HL-60 (cell line): Measurements from ENCODE around the gene TBCE.
A peak's percentile ranks its signal among the peaks of the same experiment; 100 is the strongest.

ENCODE experiments used
- DNase-seq, 2 experiments: peaks; one replicate each; pipeline ENCODE4 v3.0.0-alpha.2; 2010 to 2020; ENCODE audit warnings: low read depth in 1 of 2, low spot score in 1 of 2
- H3K27ac ChIP-seq: fragments of 250-450 bp; sonication (Bioruptor Pico); replicated peaks from 2 replicates; pipeline ENCODE4 v1.5.1; 2020; ENCODE audit warnings: mild to moderate bottlenecking, moderate library complexity
- H3K27me3 ChIP-seq: fragments of 250-450 bp; sonication (Bioruptor Pico); 2 replicates; pipeline ENCODE4 v1.5.1; 2021; ENCODE audit warnings: mild to moderate bottlenecking, moderate library complexity; ENCODE audit not compliant: insufficient read depth, poor library complexity, severe bottlenecking
- H3K4me3 ChIP-seq: replicated peaks from 2 replicates; pipeline ENCODE4 v1.5.1; 2011; ENCODE audit warnings: mild to moderate bottlenecking, control low read depth, low read length; ENCODE audit not compliant: insufficient read depth
- GABPA ChIP-seq: IDR thresholded peaks from 2 replicates; pipeline ENCODE4 v1.6.1; 2012; ENCODE audit warnings: low read depth
- POLR2AphosphoS5 ChIP-seq: IDR thresholded peaks from 2 replicates; pipeline ENCODE4 v1.6.1; 2012; ENCODE audit warnings: low read depth
- SPI1 ChIP-seq: IDR thresholded peaks from 2 replicates; pipeline ENCODE4 v1.6.1; 2012; ENCODE audit warnings: low read depth, mild to moderate bottlenecking, borderline replicate concordance
- long read RNA-seq: library from polyadenylated mRNA; unstranded; transcript quantifications from one replicate; pipeline ENCODE4 v2.0.0, GENCODE V29; 2020
- TF ChIP-seq, protein P1 (sequence below): IDR thresholded peaks from 2 replicates; pipeline ENCODE4 v1.6.1; 2012; ENCODE audit warnings: low read depth; ENCODE audit not compliant: insufficient replicate concordance
- TF ChIP-seq, protein P2 (sequence below): IDR thresholded peaks from one replicate; pipeline ENCODE4 v1.5.1; 2011; ENCODE audit warnings: low read length, control low read depth, inconsistent platforms; ENCODE audit not compliant: insufficient read depth

Gene TBCE, protein sequence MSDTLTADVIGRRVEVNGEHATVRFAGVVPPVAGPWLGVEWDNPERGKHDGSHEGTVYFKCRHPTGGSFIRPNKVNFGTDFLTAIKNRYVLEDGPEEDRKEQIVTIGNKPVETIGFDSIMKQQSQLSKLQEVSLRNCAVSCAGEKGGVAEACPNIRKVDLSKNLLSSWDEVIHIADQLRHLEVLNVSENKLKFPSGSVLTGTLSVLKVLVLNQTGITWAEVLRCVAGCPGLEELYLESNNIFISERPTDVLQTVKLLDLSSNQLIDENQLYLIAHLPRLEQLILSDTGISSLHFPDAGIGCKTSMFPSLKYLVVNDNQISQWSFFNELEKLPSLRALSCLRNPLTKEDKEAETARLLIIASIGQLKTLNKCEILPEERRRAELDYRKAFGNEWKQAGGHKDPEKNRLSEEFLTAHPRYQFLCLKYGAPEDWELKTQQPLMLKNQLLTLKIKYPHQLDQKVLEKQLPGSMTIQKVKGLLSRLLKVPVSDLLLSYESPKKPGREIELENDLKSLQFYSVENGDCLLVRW
- long read RNA-seq, full-length matches to known transcripts, result 49 of 63 reads
- long read RNA-seq, partial matches to known transcripts, result 0 of 63 reads
- long read RNA-seq, other reads (novel, unspliced or antisense), result 14 of 63 reads

DNA sequence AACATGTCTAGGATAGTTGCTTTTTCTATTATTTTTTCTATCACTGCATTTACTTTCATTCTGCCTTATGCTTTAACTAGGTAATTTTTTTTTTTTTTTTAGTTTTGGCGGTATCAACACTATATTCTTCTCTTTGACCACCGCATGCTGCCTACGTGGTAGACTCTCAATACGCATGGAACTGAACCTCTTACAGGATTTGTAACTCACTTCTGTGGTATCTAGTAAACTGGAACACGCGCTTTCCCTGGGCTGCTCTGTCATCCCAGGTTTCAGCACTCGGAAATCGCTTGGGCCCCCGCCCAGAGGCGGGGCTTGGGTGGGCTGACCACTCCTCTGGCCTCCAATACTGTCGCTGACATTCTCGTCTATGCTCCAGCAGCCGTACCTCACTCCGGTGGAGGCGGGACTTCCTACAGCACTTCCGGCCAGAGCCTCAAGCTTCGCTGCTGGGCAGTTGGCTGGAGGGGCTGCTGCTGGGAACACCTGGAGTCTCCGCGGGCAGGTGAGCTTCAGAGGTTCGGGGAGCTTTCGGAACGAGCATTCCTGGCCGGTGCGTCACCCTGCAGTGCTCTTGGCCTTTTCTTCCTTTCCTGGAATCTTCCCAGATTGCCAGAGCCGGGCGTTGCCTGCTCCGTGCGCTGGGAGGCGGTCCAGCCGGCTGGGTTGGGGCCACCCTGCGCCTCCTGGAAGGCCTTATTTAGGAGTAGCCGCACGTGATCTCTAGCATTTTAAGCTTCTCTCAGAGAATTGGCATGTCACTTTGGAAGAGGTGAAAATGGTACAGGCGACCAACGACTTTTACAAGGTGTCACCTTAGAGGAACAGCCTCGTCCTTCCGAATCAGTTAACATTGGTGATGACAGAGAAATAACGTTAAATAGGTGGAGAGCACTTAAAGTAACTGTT, at the start of gene TBCE:
Gene TBCE (plus strand): TSS at position 428 of the 909 bp plus-strand sequence. CDS start 12,623 bp downstream, outside the sequence.
- Histone ChIP-seq H3K4me3 (peak within 1 kb of the TSS; percentile 72), H3K27ac (peak within 1 kb of the TSS; percentile 68), H3K27me3 (no peaks in the 10 kb centered on the region)
- TF ChIP-seq, protein P1, sequence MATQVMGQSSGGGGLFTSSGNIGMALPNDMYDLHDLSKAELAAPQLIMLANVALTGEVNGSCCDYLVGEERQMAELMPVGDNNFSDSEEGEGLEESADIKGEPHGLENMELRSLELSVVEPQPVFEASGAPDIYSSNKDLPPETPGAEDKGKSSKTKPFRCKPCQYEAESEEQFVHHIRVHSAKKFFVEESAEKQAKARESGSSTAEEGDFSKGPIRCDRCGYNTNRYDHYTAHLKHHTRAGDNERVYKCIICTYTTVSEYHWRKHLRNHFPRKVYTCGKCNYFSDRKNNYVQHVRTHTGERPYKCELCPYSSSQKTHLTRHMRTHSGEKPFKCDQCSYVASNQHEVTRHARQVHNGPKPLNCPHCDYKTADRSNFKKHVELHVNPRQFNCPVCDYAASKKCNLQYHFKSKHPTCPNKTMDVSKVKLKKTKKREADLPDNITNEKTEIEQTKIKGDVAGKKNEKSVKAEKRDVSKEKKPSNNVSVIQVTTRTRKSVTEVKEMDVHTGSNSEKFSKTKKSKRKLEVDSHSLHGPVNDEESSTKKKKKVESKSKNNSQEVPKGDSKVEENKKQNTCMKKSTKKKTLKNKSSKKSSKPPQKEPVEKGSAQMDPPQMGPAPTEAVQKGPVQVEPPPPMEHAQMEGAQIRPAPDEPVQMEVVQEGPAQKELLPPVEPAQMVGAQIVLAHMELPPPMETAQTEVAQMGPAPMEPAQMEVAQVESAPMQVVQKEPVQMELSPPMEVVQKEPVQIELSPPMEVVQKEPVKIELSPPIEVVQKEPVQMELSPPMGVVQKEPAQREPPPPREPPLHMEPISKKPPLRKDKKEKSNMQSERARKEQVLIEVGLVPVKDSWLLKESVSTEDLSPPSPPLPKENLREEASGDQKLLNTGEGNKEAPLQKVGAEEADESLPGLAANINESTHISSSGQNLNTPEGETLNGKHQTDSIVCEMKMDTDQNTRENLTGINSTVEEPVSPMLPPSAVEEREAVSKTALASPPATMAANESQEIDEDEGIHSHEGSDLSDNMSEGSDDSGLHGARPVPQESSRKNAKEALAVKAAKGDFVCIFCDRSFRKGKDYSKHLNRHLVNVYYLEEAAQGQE, result peak; percentile 50
- TF ChIP-seq SPI1 (peak; percentile 35; the same call in 1 of the 2 replicates), GABPA (peak; percentile 87), POLR2AphosphoS5 (peak; percentile 86)
- TF ChIP-seq, protein P2, sequence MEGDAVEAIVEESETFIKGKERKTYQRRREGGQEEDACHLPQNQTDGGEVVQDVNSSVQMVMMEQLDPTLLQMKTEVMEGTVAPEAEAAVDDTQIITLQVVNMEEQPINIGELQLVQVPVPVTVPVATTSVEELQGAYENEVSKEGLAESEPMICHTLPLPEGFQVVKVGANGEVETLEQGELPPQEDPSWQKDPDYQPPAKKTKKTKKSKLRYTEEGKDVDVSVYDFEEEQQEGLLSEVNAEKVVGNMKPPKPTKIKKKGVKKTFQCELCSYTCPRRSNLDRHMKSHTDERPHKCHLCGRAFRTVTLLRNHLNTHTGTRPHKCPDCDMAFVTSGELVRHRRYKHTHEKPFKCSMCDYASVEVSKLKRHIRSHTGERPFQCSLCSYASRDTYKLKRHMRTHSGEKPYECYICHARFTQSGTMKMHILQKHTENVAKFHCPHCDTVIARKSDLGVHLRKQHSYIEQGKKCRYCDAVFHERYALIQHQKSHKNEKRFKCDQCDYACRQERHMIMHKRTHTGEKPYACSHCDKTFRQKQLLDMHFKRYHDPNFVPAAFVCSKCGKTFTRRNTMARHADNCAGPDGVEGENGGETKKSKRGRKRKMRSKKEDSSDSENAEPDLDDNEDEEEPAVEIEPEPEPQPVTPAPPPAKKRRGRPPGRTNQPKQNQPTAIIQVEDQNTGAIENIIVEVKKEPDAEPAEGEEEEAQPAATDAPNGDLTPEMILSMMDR, result no peak
- DNase-seq, result peak; percentile 94 to 98

DNA sequence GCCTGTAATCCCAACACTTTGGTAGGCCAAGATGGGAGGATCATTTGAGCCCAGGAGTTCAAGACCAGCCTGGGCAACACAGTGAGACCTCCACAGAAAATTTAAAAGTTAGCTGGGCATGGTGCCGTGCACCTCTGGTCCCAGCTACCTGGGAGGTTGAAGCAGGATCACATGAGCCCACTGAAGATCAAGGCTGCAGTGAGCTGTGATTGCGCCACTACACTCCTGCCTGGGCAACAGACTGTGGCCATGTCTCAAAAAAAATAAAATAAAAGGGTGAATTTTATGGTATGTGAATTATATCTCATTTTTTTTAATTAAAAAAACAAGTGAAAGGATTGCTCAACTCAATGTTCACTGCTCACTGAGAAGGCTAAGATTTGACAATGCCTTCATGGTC, 48.0 kb upstream of the TBCE start:
- Histone ChIP-seq H3K27ac (no peak overlapping the region), H3K4me3 (no peak overlapping the region), H3K27me3 (no peaks in the 10 kb centered on the region)
- TF ChIP-seq POLR2AphosphoS5, result no peak
- DNase-seq, result no peak

DNA sequence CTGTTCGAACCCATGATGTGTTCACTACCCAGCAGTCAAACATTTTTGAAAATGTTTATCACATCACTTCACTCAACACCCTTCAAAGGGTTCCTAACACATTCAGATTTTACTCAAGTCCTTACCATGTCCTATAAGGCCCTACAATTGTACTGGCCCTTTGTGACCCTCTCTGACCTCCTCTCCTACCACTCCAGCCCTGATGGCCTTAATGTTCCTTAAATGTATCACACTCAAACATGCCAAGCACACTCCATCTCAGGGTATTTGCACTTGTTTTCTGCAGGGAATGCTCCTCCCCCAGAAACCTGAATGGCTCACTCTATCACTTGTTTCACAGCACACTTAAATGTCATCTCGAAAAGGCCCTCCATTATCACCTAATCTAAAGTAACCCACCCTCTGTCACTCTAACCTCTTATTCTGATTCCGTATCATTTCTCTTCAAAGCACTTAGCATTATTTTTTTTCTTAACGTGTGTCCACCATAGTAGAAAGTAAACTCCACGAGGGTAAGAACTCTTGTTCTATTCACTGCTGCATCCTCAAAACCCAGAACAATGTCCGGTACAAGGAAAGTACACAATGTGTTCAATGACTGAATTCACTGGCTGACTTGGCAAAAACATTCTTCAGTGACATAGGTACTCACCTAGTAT, 46.6 kb upstream of the TBCE start:
- H3K27me3 ChIP-seq, result no peaks in the 10 kb centered on the region
- no peak overlapping the region for H3K4me3 ChIP-seq
- no peak overlapping the region for H3K27ac ChIP-seq
- DNase-seq, result no peak
- TF ChIP-seq GABPA (no peak), SPI1 (no peak), POLR2AphosphoS5 (no peak)
- TF ChIP-seq, protein P2, result no peak
- TF ChIP-seq, protein P1, result no peak
